NCI-H69 (cell line): Measurements from ENCODE around the gene B4GALNT3.
A peak's percentile ranks its signal among the peaks of the same experiment; 100 is the strongest.
"Not testable (repeated sequence)": the region's sequence is repeated elsewhere in the genome, so short reads cannot be mapped to it uniquely, and the experiment has no call there.

Experiments used
- DNase-seq: peaks from one replicate; lab custom pipeline; 2025; lab: John Stamatoyannopoulos, UW

The B4GALNT3 gene

GRCh38 chr12:459430-460258 lies at the start of gene B4GALNT3:
TSS of gene B4GALNT3 (plus strand) at chr12:459939. CDS start at chr12:460377, 438 bp downstream.
- DNase-seq, result peak; percentile 90

- no peak for DNase-seq
Measured at GRCh38 chr12:414859-415258, 44.9 kb upstream of the B4GALNT3 start.

DNA sequence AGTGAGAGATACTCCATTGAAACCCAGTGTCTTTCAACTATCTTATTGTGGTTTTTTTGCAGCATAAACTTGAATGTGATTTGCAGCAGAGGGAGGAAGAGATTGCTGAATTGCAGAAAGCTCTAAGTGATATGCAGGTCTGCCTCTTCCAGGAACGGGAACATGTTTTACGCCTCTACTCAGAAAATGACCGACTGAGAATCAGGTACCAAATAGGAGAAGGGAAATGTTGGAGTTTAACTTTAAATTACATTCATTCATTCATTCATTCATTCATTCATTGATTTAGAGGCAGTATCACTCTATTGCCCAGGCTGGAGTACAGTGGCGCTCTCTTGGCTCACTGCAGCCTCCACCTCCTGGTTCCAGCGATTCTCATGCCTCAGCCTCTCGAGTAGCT lies 41.3 kb upstream of the B4GALNT3 start:
- no peak for DNase-seq

DNA sequence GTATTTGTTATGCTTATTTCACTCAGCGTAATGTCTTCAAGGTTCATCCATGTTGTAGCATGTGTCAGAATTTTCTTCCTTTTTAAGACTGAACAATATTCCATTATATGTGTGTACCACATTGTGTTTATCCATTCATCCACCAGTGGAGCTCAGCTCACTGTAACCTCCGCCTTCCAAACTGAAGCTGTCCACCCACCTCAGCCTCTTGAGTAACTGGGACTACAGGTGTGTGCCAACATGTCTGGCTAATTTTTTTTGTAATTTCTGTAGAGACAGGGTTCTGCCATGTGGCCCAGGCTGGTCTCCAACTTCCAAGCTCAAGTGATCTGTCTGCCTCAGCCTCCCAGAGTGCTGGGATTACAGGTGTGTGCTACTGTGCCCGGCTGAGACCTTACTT lies 37.2 kb upstream of the B4GALNT3 start:
- DNase-seq, result no peak

DNA sequence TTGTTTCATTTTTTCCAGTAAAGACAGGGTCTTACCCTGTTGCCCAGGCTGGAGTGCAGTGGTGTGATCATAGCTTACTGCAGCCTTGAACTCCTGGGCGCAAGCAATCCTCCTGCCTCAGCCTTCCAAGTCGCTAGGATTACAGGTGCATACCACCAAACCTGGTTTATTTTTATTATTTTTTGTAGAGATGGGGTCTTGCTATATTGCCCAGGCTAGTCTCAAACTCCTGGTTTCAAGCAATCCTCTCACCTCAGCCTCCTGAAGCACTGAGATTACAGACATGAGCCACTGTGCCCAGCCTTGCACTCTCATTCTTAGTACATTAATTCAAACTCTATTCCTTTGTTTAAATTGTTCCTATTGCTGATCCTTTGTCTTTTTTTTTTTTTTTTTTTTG lies 24.0 kb upstream of the B4GALNT3 start:
- not testable (repeated sequence) for DNase-seq

DNA sequence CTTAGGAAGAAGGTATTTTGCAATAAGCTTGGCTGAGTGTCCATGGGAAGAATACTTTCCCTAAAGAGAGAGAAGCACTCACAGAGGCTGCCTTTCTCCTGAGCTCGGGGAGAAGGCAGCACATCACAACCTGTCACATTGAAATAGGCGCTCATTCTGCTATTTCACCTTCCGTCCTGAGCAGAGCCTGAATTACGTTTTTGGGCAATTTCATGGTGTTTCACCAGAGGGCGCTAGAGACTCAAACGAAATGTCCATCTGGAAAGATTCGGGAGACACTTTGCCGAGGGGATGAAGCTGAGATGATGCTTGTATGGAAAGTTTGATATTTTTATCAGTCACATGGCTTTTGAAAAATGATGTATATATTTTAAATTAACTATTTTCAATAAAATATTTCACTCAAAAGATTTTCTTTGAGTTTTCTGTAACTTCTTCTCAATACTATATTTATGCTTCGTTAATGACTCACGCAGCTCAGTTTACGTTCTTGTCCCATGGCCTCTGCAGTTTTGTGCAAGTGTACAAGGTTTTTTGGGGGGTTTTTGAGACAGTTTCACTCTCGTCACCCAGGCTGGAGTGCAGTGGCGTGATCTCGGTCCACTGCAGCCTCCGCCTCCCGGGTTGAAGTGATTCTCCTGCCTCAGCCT lies 17.4 kb upstream of the B4GALNT3 start:
- DNase-seq, result peak; percentile 64

DNA sequence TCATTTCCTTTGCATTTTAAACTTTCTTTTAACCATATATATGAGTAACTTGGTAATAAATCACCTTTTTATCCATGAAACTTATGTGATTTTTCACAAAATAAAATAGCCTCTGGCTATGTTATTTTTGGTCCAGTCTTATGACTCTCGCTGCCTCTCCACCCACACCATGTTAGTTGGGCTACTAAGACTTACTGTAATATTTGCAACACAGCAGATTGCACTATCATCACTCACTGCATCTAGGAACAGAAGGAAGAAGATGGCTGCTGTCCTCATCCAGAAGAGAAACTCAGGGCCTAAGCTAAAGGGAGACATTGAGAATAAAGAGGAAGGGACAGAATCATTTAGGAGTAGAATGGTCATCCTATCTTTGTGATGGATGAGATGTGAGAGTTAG lies 12.6 kb upstream of the B4GALNT3 start:
- no peak for DNase-seq

DNA sequence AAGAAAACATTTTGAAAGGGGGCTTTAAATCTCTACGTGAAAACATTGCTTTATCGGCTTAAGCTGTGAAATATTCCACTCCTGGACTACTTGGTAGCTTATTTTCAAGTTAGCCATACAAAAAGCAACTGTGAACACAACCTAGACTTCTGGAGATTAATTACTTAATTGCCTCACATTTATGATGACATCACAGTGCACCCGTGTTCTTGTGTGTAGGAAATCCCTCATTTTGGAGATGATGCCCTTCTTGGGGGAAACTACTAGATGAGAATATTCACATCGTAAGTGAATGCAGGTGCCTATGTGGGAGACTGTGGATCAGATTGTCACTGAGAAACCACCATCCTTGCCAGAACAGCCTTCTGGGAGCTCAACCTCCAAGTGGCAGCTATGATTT lies 10.5 kb upstream of the B4GALNT3 start:
- DNase-seq, result peak; percentile 51

DNA sequence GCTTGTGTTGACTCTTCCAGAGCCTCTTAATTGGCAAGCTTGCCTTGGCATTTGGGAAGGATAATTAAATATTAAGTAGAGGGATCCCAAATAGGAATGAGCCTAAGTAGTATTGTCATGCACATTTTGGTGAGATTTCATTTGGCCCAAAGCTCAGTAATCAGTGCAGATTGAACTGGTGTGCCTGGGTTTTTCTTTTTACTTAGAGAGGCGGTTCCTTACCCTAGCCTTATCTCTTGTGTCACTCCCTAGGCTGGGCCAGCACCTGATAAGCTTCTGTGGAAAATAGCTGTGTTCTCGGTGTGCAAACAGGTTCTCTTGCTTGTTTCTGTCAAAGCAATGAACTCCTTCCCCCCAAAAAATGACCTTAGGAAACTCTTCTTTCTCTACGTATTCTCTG lies 9.3 kb upstream of the B4GALNT3 start:
- DNase-seq, result no peak

DNA sequence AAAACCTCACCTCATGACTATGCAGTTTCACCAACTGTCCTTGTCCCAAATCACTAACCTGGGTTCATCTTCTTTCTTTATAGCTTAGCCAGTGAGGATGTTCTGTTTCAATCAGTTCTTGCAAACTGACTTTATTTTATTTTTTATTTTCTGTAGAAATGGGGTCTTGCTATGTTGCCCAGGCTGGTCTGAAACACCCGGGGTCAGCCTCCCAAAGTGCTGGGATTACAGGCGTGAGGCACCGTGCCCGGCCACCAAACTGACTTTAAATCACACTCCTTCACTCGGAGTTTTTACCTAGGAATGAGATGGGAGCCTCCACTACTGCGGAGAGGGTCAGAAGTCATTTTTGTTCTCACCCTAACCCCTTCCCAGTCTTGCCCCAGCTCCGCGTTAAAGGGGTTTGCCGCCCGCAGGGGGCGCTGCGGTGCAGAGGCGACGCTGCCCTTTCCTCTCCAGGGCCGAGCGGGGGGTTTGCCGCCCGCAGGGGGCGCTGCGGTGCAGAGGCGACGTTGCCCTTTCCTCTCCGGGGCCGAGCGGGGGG lies 7.0 kb upstream of the B4GALNT3 start:
- peak; percentile 65 for DNase-seq

DNA sequence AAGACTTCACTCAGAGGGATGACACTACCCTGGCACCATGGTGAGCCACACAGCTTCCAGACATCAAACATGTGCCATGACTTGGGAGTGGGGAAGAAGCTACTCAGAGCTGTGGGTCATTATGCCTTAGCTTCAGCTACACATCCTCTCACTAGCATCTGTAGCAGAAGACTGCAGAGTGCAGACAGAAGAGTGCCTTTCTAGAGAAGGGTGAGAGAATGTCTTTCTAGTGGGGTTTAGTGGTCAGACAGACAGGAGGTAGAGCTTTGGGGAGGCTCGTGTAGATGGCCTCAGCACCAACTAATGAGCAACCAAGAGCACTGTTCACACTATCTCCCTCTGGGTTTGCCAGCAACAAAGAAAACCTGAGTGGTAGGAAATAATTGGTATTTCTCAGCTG lies 4.9 kb upstream of the B4GALNT3 start:
- no peak for DNase-seq

- DNase-seq, result no peak
Measured at GRCh38 chr12:455821-456220, 3.9 kb upstream of the B4GALNT3 start.

- no peak for DNase-seq
Measured at GRCh38 chr12:457676-458075, 2.1 kb upstream of the B4GALNT3 start.

GRCh38 chr12:459050-459429 lies 699 bp upstream of the B4GALNT3 start:
- no peak for DNase-seq

DNA sequence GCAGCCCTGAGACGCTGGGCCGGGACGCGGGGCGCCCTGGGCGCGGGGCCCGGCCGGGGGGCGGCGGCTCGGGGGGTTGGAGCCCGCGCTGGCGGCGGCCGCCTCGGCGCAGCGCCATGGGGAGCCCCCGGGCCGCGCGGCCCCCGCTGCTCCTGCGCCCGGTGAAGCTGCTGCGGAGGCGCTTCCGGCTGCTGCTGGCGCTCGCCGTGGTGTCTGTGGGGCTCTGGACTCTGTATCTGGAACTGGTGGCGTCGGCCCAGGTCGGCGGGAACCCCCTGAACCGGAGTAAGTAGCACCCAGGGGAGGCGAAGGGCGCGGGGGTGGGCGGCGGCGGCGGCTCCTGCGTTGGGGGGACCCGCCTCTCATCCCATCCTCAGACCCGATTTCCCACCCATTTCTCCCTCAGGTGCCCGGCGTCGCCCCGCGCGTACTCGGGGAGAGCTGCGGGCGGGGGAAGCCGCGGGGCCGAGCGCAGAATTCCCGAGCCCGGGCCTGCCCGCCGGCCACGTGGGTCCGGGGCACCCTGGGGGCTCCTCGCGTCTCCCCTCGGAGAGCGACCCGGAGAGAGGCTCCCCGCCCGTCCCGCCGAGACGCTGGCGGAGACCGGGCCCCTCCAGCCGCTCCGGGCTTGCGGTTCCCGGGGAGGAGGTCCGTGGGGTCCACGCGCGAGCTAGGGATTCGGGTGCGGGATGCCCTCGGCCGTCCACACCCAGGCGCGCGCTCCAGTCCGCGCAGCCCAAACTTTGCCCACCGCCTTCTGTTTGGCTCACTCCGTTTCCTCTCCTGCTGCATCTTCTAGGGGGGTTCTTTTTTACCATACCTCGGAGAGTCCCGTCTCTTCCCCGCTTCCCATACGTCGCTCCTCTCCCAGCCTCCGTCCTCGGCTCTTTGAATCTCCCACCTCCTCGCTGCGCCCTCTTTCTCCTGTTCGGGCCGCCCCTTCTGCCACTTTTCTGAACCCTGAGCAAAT lies 807 bp downstream of the B4GALNT3 start:
- peak; percentile 71 for DNase-seq

GRCh38 chr12:461425-461824 lies 1.7 kb downstream of the B4GALNT3 start:
- DNase-seq, result no peak

DNA sequence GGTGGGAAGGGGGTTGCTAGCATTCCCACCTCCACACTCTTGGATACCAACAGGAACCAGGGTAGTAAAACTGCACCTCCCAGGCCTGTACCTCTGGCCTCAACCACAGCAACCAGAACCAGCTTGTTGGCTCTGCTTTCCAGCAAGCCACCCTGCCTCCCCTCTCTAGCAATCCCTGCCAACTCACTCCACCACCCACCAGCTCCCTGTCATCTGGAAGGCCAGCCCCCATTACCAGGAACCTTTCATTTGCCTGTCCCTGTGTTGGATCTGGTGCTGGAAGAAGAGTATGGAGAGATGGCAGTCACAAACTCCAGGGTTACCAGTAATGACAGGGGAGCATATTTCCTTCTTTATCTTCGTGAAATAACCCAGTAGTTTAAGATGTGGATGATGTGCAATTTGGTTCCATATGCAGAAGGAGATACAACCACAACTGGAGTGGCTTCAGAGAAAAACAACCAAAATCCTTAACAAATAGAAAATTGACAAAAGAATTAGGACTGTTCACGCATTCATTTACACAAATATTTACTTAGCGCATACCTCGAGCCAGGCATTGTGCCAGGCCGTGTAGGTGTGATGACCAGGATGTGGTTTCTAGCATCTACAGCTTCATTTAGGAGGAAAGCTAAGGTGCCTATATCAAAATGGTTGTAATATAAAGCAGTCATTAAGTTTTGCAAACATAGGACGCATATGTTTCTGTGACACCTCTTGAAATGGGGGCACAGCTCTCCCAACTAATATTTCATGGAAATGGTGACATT lies 3.4 kb downstream of the B4GALNT3 start:
- DNase-seq, result peak; percentile 80

GRCh38 chr12:464484-465267 lies 4.9 kb downstream of the B4GALNT3 start:
- peak; percentile 71 for DNase-seq

DNA sequence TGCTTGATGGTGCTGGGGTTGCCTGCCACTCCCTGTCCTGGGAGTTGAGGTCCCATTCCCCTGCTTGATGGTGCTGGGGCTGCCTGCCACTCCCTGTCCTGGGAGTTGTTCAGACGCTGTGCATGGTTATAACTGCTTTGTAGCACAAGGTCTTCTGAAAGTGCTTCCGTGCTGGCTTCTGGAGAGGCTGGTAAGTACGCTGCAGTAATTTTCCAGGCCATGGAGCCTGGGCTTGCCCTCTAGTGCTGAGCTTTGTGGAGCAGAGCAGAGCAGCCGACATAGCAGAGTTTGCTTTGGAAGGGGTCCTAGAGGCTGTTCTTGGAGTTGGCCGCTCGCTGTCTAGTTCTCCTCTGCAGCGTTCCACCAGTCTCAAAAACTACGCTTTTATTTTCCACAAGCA lies 6.3 kb downstream of the B4GALNT3 start:
- DNase-seq, result no peak

DNA sequence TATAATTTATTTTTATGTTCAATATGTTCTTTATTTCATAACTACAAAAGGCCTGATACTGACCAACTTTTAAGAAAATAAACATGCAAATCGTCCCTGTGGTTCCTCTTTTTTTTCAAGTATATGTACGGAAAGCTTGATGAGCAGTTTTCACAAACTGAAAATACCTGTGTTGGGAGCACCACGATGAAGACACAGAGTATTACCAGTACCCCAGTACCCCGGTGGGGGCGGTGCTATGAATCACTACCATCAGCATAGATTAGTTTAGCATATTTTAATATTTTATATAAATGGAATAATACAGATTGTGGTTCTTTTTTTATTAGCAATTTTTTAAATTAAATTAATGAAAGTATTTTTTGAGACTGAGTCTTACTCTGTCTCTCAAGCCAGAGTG lies 7.0 kb downstream of the B4GALNT3 start:
- no peak for DNase-seq

DNA sequence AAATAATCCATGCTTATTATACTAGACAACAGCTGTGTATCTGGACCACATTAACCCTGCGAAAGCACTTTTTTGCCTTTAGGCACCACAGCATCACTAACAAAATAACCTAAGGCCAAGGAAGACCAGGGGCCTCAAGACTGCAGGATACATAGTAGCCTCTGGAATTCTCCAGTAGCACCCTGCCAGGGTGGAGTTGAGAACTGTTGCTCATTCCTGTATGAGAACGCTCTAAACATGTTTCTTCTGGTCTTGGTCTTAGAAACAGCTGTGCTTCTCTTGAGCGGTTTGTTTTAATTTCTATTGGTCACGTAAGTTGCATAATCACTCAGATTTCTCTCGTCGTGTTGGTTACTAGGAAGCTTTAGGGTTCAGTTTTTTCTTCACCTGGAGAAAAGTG lies 7.9 kb downstream of the B4GALNT3 start:
- no peak for DNase-seq
